ENCODE measurements around the gene NELL1. TPM values are rescaled to one million over a fixed set of nuclear protein-coding genes. Genes with fewer than 3 reads are reported as not detected.
A peak's percentile ranks its signal among the peaks of the same experiment; 100 is the strongest.

NELL1 gene
- 9.4 TPM for total RNA-seq

DNA sequence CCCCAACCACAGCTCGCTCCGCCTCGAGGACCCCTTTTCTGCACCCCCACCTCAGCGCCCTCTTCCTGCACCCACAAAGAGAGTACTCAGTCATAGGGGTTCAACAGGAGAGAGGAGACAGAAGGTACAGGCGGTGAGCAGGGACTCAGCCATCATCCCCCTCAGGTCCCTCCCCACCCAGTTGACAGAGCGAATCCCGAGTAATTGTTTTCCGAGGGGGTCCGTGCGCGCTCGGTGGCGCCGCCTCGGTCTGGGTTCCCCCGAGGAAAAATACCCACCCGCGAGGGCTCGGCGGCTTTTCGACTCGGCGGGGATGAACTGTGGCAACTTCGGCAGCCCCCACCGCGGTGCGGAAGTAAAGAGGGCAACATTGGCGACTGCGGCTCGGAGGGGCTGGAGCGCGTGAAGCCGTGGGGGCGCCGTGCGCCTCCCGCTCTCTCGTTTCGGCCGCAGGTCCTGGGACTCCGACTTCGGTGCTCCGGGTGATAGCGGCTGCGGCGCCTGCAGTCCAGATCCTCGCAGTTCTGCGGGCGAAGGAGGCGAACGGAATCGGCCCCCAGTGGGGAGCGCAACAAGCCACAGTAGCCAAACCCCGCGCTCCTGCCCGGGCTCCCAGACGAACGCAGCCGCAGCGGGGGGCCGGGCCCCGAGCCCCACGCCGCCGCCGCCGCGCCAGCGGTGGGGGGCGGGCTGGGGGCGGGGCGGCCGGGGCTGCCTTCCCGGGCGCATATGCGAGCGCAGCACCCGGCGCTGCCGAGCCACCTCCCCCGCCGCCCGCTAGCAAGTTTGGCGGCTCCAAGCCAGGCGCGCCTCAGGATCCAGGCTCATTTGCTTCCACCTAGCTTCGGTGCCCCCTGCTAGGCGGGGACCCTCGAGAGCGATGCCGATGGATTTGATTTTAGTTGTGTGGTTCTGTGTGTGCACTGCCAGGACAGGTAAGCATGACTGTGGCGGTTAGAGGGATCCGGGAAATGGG, at the start of gene NELL1:
Gene NELL1, plus strand, starts transcription at position 743 of the 976 bp plus-strand sequence.
- no peak for DNase-seq

DNA sequence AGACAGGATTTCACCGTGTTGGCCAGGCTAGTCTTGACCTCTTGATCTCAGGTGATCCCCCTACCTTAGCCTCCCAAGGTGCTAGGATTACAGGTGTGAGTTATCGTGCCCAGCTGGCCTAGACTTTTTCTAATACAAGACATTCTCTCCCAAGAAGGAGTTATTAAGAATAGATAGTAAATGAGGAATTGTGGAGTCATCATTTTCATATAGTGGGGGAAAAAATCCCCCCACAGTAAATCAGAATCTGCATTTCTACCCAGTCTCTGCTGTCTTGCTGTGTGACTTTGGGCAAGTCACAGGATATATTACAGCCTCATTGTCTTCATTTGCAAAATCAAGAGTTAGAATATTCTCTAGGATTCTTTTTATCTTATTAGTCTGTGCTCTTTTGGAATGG, 48.4 kb upstream of the NELL1 start:
- DNase-seq: no peak

DNA sequence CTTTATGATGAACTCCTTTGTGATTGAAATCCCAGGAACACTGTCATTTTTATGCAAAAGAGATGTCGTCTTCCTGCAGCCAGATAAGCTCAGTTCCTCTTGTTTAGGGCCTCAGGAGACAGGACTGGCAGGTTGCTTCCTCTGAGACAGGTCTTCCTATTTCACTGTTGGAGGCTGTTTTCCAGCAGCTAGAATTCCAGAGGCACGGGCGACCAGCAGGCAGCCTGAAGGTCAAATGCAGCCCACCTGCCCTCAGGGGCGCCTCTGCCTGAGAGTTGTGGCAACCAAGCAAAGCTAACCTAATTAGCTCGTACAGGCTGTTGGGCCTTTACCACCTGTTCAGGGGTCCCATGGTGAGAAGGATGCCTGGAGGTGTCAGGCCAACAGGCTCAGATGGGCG, 47.7 kb upstream of the NELL1 start:
- no peak for DNase-seq

DNA sequence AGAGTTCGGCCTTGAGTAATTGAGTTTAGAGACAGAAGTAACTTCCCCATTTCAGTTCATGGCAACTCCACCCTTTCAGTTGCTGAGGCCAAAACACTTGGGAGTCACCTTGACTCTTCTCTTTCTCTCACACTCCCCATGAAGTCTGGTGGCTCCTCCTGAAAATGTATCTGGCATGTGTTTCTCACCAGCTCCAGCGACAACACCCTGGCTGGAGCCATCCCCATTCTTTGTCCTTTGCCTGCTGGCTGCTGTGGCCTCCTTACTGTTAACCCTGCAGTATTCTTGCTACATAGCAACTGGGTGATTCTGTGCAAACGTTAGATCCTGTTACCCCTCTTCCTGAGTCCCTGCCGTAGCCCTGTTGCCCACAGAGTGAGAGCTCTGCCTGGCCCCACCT, 46.1 kb upstream of the NELL1 start:
- no peak for DNase-seq

DNA sequence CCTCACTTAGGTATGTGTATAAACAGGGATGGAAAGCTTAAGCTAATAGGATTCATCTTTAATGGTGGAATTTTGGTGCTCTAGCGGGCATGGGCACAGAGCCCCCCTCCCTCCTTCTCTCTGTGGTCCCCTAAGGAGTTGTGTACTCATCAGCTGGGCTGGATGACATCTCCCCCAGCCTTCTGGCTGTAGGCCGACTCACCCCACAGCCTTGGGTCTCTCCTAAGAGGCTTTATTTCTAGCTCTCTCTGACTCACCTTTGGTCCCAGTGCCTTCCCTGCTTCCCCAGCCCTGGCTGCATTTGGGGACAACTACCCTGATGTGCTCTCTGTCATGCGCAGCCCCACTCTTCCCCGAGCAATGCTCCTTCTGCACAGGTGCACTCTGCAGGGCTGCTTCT, 43.1 kb upstream of the NELL1 start:
- no peak for DNase-seq

DNA sequence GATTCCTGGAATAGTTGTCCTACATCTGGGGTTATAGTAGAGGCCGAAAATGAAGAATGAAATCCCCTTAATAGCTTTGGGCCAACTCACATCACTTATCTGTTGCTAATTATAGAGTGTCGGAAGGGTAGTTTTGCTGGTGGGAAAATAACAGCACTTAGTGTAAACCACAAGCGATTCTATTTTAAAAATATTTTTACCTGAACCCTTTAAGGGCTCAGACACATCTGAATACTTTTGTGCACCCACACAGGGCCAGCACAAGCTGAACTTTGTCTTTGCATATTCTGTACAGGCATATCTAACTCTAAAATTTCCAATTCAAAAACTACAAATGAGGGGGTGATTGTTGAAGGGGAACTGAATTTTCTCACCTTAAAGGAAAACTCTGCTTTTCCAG, 42.4 kb upstream of the NELL1 start:
- no peak for DNase-seq

DNA sequence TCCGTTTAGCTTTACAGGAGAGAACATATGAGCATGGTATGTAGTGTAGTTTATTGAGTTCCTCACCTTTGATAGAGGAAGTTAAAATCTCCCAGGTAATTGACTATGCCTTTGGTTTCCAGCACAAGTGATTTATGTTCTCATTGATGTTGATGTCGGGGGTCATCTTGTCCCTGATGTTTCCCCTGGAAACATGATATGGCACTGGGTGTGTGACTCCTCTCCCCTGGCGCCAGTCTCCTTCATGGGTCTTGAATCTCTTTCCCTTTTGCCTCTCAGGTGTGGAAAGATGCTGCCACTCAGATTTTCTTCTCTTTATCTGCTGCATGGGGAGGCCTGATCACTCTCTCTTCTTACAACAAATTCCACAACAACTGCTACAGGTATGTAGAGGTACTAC, 41.7 kb upstream of the NELL1 start:
- DNase-seq: no peak

DNA sequence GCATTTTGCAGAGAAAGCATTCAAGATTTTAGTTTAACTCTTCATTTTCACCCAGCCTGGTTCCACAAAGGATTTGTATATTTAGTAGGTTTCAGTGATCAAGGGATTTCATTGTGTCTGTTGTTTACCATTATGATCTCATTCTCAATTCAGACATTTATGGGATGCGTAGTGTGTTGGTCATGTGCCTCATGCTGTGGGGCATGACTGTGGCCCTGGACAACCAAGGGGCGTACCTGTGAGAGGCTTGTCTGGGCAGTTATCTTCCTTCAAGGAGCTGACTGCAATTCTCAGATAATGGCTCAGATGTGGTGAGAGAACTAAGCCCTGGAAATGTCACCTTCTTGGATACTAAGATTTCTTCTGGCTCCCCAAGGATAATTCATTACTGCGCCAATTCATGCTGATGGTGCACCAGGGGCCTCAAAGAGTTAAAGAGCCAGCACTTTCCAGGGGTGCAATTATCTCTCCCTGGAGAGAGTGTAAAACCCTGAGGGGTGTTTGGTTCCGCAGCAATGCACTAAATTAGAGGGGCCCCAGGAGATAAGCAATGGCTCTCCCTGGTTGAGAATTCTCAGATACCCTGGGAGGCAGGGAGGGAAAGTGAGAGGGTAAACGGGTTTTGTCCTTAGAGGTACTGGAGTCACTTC, 37.7 kb upstream of the NELL1 start:
- DNase-seq: no peak

DNA sequence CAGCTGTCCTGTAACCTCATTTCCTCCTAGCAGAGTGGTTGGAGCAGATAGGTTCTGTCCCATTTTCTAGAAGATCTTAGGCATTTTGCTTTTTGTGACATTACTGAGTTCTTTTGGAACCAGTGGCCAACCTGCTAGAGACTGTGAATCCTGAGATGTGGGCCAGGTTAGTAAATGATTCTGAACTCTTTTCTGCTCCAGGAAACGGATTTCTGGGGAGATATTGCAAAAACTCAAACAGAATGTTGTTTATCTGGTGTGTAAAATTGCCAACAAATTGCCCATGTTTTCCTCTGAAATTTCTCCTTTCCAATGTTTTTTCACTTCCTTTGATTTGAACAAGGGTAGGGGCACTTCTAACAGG, 37.2 kb upstream of the NELL1 start:
- no peak for DNase-seq

DNA sequence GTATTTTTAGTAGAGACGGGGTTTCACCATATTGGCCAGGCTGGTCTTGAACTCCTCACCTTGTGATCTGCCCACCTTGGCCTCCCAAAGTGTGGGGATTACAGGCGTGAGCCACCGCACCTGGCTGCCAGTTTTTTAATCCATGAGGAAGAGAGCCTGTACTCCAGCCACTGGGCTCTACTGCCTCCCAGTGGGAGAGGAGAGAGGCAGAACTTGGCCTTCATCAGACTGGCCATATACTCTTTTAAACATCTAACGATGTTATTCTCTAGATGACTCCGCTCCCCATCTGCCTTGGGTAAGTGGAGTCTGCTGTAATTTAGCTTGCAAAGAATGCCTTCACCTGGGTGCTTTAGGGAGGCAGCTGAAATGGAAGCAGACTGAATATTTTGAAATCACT, 35.3 kb upstream of the NELL1 start:
- no peak for DNase-seq

DNA sequence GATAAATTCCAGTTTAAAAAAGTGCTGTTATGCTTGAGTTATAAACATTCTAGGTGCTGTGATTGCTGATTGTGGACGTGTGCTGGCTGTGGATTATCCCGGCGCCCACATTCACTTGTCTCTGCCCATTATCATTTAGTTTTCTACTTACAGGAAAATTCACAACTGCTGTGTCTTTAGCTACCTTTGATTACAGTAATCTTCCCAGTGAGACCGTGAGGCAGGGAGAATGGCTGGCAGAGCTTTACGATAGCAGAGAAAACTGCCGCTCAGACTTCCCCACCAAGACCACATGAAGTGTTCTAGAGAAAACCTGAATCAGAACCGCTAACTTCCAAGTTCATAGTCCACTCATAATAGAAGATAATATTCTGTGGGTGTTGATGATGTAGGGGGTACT, 34.6 kb upstream of the NELL1 start:
- DNase-seq: no peak

DNA sequence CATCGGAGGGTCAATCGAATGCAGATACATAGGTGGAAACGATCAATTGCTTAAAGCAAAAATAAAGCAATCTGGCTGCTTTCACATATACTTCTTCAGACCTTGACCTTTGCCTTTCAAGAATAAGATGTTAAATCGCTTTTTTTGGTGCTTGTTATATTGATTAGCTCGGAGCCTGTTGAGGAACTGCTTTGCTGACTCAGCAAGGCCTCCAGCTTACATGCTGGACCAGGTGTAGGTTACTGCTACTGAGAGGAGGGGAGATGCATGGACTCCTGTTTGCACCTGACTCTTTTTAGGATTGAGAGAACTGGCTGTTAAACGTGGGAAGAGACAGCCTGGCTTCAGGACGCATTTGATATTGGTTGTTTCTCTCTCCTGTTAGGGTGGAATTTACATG, 31.3 kb upstream of the NELL1 start:
- no peak for DNase-seq

DNA sequence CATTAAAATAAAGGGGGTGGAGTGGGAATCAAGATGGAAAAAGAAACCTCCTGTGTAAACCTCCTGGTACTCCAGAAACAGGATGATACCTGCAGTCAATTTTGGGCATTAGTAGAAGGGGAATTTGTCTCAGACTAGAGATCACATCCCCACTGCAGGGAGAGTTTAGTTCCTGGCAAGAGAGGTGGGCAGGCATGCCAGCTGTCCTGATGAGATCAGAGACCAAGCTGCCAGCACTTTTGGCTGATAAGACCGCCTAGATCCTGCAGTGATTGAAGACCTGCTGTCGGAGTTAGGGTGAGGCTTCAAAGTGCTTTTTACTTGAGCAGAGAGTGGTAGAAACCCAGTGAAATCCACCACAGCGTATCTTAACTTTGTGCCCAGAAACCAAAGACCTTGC, 29.7 kb upstream of the NELL1 start:
- no peak for DNase-seq

DNA sequence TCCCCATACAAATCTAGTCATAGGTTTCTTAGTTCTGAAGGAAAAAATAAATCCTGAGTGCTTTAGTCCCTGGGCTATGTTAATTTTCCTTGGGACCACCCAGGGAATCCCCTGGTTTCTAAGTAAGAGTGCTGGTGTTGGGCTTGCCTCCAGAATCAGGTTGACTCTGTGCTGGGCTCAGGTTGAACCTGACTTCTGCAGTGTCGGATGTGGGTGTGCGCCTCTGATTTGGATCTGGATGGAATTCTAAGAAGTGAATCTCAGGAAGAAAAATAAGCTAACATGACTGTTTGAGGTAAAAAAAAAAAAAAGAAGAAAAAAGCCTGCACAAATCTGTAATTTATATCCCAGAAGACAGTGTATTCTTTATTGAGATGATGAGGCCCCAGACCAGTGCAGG, 29.0 kb upstream of the NELL1 start:
- no peak for DNase-seq

DNA sequence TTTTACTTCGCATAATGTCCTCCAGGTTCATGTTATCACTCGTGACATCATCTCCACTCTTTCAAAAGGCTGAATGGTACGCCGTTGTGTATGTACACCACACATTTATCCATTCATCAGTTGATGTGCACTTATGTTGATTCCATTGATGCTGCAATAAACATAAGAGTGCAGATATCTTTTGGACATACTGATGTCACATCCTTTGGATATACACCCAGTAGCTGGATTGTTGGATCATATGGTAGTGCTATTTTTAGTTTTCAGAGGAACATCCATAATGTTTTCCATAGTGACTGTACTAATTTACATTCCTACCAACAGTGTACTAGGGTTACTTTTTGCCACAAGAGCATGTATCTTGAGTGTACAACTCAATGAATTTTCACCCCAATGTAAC, 25.0 kb upstream of the NELL1 start:
- no peak for DNase-seq

DNA sequence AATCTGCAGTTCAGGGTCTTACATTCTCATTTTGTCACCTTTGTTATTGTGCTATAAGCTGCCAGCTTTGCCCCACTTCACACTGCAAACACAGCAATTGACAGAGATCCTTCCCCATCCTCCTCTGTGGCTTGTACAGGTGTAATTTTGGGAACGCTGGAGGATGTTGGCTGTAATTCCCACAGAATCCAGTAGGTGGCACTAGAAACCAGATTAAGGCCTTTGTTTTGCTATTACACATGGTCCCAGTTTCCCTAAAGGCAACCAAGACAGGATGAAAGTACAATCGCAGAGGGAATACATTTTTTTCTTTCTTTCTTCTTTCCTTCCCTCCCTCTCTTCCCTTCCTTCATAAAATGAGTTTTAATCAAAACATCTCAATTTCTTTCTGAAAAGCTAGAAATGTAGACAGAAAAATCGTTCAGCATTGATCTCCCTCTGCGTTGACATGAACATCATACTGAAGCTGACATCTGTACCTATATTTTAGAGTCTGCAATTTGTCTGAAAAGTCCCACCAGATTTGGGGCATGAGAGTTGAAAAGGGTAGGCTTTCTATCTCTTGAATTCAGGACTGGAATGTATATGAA, 21.3 kb upstream of the NELL1 start:
- no peak for DNase-seq

DNA sequence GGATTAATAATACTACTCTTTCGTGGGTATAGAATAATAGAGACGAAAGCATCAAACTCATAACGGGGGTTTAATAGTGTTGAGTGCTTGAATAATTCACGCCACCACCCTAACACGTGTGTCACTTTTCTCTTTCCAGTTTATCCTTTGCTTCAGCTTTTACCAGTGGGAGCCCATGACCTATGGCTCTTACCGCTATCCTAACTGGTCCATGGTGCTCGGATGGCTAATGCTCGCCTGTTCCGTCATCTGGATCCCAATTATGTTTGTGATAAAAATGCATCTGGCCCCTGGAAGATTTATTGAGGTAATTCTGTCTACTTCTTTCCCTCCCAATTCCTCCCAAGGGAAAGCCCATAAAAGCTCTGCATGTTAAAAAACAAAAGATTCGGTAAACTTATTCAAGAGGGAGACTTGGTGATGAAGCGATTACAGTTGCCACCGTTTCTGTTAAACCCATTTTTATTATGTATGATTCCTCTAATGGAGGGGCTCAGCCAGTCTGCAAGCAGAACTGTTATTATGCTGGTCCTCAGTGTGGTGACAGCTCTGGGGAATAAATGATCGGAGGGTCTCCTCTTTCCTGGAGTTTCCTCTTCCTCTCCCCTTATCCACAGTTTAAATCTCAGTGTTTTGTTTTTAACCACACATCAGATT, 17.1 kb upstream of the NELL1 start:
- DNase-seq: no peak

DNA sequence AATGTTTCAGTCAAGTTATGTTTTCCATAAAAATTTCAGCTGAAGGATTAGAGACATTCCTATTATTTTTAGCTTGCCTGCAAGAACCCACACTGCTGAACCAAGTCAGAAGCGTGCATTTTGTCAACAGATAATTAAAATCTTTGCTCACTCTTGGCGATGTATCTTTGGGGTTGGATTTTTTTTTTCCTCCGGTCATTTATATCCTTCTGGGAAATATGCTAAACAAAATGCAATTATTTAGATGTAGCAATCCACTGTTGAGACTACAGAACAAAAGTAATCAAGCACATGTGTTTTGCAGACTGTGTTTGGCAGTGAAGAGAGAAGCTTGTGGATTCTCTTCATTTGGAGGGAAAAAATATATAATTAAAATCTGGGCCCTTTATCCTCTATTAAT, 15.3 kb upstream of the NELL1 start:
- DNase-seq: peak; percentile 94

DNA sequence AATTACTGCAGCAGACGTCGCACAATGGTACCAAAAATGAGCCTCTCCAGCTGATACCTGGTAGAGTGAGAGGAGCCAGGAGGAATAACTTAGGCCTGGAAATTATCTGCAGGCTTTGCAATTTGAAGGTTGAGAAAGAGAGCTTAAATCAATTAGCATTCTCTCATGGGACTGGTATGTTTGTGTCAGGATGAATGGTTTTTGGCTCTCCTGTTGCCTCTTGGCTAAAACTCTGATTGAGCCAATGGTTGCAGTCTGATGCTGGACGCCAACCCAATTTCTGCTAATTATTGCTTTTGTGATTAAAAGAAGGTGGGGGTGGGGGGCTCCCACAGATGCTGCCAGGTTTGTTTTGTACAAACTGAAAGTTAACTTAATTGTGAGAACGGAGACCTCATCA, 12.5 kb upstream of the NELL1 start:
- DNase-seq: no peak

DNA sequence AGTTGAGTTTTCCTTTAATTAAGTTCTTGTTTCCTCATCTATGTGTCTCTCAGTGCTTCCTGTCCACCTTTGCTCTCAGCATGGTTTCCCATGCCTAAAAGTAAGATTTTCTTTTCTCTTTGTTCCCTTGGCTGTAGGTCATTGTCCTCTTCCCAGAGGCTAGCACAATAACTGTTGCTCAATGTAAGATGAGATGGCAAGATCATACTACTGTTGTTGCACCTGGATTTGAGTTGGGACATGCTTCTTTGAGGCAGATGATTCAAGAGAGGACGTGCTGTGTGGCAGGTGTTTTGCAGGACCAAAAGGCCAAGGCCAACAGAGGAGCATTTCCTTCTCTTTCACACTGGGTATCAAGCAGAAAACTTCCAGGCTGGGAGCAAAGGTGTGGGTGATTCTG, 11.3 kb upstream of the NELL1 start:
- no peak for DNase-seq

DNA sequence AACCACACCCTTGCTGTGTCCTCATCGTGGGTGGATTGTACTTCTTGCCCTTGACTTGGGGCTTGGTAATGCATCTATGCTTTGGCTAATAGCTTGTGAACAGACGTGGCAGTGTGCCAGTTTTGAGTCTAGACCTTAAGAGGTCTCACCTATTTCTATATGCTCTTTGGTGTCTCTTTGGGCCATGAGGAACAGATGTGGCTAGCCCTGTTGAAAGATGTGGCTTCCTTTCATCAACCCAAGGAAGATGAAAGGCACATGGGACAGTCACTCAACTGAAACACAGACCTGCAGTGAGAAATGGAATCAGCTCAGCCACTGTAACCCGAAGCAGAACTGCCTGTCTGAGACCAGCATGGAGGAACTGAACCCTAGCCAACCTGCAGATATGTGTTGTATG, 7.9 kb upstream of the NELL1 start:
- DNase-seq: no peak

DNA sequence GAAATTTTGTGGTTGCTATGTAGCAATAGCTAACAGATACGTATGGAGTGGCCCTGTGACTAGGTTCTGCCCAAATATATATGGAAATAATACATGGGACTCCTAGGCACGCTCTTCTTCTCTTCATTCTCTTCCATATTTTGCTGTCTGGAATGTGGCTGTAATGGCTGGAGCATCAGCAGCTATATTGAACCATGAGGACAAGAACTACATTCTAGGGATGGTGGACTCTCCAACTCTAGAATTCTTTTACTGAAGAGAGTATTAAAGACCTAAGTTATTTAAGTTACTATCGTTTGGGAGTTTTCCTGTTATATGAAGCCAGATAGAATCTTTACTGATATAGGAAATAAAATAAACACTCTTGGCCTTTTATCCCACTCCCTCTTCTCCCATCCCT, 7.5 kb upstream of the NELL1 start:
- DNase-seq: no peak
